Stimulated activated CD8-positive, alpha-beta memory T cell treated with anti-CD3 and anti-CD28 coated beads, Interleukin-7, amount 100 ng/mL, for 4 hours (primary cell): ENCODE data around the gene MYO7A.

Experiments
- DNase-seq, 2 donors: peaks; one replicate each; pipeline ENCODE4 v3.0.0-alpha.2; 2020; ENCODE audit warnings: low read depth in 2 of 2

Gene MYO7A

DNA sequence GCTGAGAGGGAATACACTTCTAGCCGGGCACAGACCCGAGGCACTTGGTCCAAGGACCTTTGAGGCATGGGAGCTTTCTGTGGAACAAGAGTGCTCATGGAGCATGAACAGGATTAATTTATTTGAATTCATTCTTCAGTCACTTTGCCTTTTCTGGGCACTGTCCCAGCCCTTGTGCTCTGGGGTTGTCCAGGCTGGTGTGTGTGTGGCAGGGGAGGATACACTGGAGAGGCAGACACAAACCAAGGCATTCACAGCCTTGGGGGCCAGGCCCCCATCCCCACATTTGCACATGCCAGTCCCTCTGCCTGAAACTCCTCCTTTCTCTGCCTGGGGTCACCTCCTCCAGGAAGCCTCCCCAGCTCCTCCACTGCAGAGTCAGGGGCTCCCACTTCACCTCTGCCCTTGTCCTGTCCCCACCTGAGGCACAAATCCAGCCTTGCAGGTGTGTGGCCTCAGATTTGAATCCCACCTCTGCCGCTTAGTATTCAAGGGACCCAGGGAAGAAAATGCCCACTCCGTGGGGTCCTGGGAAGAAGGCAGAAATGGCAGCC is 55.5 kb downstream of the MYO7A start:
- no peak for DNase-seq

DNA sequence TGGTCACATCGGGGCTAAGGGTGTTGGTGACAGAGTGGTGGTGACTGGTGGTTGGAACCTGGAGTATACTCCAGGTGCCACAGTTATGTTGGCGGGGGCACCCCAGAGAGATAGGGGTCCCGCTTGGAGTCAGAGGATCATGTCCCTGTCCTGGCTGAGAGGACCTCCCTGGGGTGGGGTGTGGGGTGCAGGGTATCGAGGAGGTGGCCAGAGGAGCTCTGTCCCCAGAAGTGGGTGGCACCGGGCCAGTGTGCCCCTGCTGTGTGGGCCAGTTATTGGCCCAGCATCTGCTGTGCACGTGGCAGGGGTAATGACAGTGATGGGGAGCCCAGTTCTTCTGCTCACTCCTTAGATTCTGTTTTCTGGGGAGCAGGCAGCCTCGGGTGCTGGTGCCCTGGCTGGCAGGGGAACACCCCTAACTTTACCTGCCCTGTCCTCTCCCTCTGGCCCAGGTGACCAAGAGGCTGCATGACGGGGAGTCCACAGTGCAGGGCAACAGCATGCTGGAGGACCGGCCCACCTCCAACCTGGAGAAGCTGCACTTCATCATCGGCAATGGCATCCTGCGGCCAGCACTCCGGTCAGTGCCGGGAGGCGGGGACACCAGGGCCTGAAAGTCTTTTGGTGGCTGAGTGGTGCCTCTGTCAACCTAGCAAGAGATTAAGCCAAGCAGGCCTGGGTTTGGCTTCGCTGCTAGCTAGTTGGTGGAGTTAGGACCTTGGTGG is 56.3 kb downstream of the MYO7A start:
- DNase-seq = no peak

DNA sequence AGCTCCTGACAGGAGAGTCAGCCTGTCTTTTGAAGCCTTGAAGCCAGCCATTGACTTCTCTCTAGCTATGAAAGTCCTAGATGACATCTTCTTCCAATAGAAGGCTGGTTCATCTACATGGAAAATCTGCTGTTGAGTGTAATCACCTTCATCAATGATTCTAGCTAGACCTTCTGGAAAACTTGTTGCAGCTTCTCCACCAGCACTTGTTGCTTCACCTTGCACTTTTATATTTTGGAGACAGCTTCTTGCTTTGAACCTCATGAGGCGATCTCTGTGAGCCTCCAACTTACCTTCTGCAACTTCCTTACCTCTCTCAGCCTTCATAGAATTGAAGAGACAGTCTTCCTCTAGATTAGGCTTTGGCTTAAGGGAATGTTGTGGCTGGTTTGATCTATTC is 58.3 kb downstream of the MYO7A start:
- no peak for DNase-seq

DNA sequence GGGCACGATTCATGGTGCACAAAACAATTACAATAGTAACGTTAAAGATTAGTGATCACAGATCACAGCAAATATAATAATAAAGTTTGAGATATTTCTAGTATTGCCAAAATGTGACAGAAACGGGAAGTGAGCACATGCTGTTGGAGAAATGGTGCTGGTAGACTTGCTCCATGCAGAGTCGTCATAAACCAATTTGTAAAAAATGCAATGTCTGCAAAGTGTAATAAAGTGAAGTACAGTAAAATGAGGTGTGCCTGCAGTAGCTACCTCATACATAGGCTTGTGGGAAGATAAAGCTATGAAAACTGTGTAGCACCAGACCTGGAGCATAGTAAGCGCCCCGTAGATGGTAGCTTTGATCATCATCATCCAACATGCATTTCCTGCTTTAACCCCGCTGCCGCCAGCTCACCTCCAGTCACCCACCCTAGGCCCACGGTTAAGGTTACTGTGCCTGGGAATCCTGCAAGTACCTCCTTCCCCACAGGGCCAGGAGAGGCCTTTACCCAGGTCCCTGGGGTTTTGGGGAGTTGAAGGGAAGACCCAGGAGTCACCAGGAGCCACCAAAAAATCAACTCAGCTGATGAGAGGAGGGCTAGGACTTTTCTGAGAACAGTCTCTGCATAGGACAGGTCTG is 59.2 kb downstream of the MYO7A start:
- no peak for DNase-seq

DNA sequence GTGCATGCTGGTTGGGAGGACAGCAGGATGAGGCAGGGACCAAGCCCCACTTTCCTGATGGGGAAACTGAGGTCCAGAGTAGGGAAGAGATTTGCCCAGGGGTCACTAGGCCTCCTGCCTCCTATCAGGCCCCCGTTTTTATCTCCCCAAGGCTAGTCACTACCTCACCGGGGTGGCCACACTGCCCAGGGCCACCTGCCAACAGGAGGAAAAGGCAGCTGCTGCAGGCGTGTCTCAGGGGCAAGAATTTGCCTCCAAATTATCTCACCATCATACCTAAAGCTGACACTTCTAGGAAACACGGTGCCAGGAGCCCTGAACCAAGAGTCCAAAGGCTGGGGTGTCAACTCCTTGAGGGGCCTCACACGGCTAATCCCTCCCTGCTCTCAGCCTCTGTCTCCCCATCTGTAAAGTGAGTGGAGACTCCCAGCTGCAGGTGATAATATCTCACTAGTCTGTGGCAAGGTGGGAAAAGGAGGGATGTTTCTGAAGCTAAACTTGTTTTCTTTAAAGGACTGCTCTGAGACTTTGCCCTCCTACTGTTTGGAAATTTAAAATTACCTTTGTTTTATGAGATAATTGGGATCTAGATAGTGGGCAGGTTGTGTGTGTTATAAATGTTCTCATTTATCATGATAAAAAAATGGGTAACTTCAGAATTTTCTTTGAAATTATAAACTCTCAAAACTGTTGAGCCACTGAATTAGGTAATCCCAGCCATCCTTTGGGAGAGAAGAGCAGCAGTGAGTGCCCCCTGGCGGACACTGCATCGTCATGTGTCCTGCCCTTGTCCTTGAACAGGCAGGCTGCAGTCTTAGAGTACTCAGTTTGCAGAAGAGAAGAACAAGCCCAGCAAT is 60.0 kb downstream of the MYO7A start:
- peak; percentile 16 to 45 for DNase-seq

DNA sequence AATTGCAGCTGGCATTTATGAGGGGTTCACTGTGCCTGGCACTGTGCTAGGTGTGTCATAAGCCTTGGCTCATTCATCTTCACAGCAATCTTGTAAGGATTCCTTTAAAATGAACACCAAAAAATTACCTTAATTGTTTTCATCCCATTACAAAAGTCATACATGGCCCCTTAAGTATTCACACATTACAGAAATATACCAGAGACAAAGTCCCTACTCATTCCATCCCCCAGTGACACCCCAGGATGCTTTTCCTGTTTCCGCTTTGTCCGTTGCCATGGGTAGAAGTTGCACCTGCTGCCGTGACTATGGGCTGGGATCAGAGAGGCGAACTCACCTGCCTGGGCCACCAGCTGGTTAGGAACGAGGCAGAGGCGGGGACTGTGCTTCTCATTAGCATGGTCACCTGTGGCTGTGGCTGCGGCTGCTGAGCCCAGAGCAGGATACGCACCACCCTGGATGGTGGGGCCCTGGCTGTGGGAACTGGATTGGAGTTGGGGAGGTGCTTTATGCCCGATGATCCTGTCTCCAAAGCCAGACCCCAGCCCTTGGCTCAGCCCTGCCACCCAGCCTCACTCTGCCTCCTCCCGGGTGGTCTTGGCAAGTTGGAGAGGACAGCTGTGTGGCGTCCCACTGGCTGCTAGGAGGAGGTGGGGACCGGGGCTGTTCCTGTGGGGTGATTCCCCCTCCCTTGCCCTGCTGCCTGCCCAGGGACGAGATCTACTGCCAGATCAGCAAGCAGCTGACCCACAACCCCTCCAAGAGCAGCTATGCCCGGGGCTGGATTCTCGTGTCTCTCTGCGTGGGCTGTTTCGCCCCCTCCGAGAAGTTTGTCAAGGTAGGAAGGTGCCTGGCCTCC is 60.8 kb downstream of the MYO7A start:
- DNase-seq = no peak

DNA sequence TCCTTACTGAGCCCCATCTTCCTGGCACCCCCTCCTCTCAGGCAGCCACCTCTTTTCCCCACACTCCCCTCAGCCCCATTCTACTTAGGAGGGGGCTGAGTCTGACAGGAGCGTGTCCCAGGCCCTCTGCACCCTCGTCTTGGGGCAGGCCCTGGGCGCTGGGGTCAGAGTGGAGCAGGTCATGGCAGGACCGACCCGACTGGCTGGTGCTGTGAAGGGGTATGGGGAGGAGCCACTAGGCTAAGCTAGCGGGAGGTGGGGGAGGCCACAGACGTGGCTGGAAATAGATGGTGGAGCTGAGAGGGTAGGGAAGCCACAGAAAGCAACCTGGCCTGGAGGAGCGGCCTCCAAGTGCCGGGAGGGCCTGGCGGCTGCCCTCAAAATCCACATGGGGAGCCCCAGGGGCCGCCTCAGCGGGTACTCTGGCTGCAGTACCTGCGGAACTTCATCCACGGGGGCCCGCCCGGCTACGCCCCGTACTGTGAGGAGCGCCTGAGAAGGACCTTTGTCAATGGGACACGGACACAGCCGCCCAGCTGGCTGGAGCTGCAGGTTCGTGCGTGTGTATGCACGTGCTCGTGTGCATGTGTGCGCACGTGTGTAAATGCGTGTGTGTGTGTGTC is 61.7 kb downstream of the MYO7A start:
- DNase-seq = no peak

DNA sequence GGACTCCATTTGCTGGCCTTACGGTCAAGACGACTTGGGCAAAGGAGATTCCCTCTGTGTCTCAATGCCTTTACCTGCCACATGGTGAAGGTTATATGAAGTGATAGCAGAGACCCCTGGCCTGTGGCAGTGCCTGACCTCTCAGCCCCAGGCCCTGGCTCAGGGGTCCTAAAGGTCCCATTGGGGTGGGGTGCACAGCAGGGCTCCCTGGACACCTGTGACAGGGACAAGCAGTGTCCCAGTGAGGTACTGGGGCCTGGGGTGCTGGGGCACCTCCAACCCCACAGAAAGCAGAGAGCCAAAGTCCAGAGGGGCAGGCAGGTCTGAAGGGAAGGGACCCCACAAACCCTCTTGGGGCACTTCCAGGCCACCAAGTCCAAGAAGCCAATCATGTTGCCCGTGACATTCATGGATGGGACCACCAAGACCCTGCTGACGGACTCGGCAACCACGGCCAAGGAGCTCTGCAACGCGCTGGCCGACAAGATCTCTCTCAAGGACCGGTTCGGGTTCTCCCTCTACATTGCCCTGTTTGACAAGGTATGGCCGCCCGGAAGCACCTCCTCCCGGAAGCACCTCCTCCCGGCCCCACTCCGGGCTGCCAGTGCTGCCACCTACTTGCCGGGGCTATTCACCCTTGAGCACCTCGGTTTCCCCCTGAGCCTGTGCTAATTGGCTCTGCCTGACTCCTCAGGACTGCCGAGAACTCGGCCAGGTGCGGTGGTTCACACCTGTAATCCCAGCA is 62.5 kb downstream of the MYO7A start:
- no peak for DNase-seq

DNA sequence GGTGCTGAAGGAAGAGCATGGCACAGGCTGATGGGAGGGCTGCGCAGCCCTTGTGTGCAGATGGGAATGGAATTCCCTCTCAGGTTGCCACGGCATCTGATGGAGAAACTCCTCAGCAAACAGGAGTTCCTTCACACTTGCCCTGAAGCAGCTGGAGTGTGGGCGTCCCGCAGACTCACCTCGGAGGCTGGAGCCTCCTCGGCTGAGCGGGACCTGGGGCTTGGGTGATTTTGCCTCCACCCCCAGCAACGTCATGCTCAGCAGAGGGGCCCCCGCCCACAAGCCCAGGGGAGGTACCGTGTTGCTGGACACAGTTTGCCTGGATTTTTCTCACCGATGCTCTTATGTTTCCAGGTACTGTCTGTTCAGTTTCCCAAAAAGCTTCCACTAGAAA is 63.4 kb downstream of the MYO7A start:
- no peak for DNase-seq

DNA sequence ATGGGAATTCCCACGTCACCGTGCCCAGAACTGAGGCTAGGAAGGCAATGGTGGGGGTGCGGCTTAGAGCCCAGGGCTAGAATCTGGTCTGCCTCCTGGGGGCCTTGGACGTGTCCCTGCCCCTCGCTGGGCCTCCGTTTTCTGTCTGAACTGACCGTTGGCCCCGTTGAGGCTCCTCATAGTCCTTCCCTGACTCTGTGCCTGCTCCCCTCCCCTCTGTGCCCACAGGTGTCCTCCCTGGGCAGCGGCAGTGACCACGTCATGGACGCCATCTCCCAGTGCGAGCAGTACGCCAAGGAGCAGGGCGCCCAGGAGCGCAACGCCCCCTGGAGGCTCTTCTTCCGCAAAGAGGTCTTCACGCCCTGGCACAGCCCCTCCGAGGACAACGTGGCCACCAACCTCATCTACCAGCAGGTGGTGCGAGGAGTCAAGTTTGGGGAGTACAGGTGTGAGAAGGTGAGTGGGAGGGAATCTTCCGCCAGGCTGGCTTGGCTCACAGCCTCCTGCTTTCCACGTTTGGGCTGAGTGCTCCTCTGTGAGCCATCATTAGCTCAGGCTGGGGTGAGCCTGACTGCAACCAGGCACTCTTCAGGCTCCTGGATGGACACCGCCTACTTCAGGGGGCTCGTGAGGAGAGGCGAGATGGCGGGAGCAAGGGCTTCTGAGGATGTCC is 63.9 kb downstream of the MYO7A start:
- DNase-seq = peak; percentile 6 to 28

DNA sequence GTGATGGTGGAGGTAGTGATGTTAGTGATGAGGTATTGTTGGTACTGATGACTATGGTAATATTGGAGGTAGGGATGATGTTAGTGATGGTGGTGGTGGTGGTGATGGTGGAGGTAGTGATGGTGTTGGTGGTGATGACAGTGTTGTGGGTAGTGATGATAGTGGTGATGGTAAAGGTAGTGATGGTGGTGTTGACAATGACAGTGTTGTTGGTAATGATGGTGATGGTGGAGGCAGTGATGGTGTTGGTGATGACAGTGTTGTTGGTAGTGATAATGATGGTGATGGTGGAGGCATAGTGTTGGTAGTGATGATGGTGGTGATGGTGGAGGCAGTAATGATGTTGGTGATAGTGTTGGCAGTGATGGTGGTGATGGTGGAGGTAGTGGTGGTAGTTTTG is 65.1 kb downstream of the MYO7A start:
- DNase-seq = no peak

DNA sequence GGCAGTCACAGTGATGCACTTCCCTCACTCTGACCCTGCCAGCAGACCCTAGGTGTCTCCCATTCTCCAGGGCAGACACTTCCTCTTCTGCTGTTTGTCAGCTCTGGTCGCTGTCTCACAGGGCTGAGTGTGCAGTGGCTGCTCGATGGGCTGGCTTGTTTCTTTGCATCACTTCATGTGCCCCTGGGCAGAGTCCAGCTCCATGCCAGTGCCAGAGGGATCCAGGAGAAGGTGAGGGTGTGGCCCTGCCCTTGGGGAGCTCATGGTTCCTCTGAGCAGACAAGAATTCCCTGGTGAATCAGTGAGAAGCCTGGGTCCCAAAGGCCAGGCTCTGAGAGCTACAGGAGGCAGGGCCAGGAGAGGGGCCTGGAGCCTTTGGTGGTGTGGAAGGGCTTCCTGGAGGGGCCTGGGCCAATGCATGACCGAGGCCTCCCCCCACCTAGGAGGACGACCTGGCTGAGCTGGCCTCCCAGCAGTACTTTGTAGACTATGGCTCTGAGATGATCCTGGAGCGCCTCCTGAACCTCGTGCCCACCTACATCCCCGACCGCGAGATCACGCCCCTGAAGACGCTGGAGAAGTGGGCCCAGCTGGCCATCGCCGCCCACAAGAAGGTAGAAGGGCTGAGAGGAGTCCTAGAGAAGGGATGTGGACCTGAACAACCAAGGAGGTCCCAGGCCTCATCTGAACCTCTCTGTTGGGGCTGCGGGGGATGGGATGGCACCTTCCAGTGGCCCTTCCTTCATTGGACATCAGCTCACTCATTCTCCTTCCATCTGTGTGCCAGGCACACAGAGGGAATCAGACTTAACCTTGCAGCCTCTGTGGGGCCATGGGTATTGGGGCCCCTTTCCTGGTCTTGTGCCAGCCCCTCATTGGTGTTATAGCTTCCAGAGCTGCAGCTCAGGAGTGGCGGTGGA is 66.1 kb downstream of the MYO7A start:
- no peak for DNase-seq

DNA sequence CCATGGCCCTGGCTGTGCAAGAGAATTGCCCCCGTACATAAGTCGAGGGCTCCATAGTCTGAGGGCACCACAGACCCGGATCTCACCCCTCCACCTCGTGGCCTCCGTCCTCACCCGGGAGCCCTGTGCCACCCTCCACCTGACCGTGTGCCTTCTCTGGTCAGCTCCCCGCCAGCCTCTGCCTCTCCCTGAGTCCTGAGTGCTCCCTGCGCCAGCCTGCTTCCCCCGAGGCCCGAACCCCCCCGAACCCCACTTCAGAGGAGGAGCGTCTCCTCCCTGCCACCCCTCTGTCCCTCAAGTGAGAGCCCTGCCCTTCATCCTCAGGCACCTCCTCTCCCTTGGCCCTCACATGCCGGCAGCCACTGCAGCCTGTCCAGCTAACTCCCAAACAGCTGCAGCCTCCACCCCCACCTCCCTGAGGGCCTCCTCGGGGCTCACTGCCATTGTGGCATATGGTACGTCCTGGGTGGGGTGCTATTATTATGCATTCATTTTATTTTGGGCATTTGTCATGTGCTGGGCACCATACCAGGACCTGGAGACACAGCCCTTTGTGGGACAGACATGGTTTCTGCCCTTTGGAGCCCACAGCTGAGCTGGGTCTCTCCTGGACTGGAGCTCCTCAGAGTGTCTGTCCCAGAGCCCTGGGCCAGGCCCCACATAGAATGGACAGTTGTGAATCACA is 67.2 kb downstream of the MYO7A start:
- no peak for DNase-seq

DNA sequence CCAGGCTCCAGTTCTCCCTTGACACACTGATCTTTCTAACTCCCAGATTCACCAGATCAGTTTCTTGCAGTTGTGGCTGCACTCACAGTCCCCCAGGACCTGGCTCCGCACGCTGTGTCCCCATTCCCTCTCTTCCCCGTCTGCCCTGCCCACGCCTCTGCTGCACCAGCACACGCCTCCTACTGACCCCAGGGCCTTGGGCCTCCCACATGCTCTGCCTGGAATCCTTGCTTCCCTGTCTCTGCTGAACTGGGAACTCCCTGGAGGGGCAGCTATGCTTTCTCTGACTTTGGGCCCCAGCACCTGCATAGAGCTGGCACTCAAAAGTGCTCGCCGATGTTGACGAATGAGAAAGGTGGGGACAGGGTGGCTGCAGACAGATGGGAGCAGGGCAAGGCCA is 68.9 kb downstream of the MYO7A start:
- no peak for DNase-seq

DNA sequence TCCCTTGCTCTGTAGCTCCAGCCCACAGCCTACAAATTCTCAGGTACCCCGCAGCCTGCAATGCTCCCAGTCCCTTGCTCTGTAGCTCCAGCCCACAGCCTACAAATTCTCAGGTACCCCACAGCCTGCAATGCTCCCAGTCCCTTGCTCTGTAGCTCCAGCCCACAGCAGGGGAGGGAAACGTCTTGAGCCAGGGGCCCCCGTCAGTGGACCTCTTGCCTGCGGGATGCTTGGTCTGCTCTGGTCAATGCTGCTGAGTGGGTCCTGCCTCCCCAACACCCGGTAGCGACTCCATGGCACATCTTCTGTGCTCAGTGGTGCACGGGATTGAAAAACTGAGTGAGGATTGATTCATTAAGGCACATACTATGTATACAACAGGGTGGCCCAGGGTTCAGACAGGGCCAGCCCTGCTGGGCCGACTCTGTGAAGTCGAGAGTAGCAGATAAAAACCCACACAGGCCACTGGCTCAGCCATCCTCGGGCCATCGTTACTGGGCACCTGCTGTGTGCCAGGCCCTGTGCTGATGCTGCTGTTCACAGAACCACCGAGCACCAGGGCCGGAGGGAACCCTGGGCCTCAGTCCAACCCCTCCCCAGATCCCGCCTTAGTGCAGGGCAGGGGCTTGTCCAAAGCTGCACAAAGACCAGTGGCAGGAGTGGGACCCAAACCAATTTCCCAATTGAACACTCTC is 69.7 kb downstream of the MYO7A start:
- no peak for DNase-seq

DNA sequence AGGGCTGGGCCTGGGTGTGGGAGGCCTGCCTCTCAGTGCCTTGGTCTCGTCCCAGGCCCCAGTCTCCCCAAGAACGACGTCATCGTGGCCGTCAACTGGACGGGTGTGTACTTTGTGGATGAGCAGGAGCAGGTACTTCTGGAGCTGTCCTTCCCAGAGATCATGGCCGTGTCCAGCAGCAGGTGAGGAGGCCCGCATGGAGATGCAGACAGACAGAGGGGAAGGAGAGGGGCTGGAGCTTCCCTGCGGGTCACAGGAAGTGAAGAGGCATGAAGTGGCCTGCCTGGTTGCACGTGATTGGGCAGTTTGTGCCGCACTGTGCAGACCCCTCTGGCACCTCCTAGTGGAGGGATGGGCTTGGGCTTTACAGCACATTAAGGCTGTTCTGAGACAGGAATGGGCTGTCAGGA is 70.4 kb downstream of the MYO7A start:
- no peak for DNase-seq

DNA sequence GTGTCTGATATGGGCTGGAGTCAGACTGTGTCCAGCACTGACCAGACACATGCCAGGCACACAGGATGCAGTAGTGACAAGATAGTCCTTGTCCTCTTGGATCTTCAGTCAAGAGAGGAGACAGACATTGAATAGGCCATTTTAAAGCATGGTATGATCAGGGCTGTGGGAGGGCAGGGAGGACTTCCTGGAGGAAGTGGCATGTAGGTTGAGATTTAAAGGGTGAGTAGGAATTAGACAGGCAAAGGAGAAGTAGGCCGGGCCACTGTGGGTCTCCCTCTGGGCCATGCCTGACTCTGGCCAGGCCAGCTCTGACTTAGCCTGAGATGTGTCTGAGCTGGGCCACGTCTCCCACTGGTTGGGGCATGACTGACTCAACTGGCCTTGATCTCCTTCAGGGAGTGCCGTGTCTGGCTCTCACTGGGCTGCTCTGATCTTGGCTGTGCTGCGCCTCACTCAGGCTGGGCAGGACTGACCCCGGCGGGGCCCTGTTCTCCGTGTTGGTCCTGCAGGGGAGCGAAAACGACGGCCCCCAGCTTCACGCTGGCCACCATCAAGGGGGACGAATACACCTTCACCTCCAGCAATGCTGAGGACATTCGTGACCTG is 71.2 kb downstream of the MYO7A start:
- no peak for DNase-seq
